ENCODE results near the gene GMNC. TPM values are rescaled to one million over a fixed set of nuclear protein-coding genes. Genes with fewer than 3 reads are reported as not detected.
"Not testable (repeated sequence)": the region's sequence is repeated elsewhere in the genome, so short reads cannot be mapped to it uniquely, and the experiment has no call there.

Gene GMNC, protein sequence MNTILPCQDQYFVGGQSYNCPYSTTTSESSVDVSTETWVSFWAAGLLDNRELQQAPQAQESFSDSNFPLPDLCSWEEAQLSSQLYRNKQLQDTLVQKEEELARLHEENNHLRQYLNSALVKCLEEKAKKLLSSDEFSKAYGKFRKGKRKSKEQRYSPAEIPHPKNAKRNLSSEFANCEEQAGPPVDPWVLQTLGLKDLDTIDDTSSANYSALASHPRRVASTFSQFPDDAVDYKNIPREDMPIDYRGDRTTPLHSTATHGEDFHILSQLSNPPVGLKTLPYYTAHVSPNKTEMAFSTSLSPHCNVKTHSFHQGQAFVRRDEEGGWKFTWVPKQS
- not detected for total RNA-seq

DNA sequence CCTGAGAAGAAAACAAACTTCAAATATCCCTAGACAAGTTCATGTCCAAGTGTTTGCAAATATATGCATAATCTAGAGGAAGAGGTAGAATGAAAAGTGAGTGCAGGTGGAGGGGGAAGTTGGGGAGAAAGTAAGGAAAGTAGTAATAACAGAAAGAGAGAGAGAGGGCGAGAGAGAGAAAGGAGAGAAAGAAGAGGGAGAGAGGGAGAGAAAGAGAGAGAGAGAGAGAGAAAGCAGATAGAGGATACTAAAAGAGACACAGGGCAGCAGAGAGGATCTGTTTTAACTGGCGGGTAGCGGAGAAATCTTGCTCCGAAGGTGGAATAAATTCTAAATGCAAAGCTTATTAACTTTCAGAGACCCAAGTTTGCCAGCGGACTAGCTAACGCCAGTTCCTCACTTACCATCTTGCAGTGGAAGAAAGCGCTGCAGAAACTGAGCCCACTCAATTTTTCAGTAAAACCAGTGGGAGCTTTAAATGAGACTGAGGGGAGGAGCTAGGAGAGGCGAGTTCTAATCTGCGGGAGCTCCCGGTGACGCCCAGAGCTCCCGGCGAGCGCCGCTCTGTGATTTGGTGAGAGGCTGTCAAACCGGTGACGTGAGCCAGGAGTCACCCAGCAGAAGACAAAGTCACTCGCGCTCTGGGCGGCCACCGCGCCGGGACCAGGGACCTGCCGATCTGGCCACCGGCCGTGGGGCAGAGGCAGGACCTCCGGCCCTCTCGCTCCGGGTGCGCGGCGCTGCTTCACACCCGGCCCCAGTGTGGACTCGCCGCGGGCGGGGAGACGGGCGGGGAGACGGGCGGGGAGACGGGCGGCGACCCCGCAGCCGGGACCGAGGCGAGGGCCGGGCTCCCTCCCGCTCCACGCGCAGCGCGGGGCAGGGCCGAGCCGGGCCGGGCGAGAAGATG is at the start of gene GMNC:
Gene GMNC, minus strand, starts transcription at position 486 of the 910 bp plus-strand sequence. Its CDS starts 79 bp downstream, at position 407.
- CTCF ChIA-PET = no interaction called here
- POLR2A ChIA-PET = no interaction called here

DNA sequence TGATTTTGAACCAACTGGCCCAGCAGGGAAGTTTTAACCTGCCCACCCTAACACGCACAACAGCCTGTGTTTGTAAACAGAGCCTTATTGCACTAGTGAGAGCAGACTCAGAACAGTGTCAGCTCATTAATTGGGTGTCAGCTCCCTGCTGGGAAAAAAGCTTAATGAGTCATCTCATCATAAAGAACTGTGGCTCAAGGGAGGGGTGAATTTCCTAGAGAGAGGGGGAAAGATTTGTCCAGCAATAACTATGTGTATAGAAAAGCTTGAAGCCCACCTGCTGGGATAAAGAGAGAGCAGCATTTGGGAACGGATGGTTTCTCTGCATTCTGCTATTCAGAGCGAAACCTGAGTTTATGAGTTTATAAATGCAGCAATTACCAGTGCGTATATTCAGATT is 48.9 kb upstream of the GMNC start:
- CTCF ChIA-PET = no interaction called here
- POLR2A ChIA-PET = no interaction called here

DNA sequence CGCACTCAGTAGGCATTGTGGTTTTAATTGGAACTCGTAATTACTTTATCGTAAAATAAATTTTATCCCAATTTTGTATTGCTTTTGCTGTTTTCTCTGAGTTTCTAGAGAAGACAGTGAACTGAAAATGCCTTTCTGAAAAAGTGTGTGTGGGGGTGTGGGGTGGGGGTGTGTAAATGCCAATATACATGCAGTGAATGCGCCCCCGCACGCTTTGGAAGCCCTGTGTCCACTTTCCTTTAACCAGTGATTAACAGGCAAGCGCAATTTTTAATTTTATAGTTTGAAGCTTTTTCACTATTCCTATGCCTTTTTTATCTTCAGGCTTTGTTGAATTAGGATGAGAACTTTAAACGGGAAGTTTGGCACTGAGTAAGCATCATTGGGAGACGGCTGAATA is 47.4 kb upstream of the GMNC start:
- ChIA-PET POLR2A (no interaction called here), CTCF (no interaction called here)

DNA sequence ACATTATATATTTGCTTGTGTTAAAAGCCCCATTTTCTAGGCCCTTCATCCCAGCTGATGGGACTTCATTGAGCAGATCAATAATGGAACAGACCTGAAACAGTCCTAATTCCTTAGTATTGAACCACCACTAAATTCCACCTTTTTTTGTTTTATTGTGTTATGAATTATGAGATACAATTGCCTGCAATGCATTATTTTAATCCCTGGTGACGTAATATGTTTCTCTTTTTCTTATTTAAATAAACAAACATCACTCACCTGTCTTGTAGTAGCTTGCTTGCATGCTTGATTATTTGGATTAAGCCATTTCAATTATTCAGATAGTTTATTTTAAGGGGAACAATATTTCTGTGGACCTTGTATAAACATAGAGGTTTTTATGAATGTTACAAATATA is 40.7 kb upstream of the GMNC start:
- CTCF ChIA-PET = no interaction called here

GRCh38 chr3:190902292-190902691 is 39.8 kb upstream of the GMNC start:
- CTCF ChIA-PET = no interaction called here
- POLR2A ChIA-PET = no interaction called here

More for the DNA sequence above, 40.7 kb upstream of the GMNC start:
- POLR2A ChIA-PET = no interaction called here

DNA sequence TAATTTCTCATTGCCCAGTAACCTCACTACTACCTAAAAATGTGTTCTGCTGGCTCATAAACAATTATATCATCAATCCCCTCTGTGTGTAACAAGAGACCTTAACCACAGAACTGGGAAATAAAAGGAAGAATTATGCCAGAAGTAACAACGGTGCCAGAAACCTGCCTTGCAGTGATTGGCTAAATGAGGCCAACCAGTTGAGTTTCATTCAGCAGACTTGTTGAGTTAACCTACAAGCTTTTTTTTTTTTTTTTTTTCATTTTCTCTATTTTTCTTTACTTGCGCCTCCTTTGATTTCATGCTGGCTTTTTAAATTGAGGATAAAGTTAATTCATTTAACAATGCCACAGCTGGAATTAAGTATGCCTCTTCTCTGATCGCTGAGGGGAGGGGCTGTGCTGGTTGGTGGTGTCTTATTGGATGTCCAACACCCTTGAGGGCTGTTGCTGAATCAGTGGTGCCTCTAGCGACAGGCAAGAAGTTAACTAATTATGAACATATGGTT is 30.0 kb upstream of the GMNC start:
- POLR2A ChIA-PET = no interaction called here

GRCh38 chr3:190886945-190887344 is 24.5 kb upstream of the GMNC start:
- POLR2A ChIA-PET = no interaction called here
- CTCF ChIA-PET = no interaction called here

More for the DNA sequence above, 30.0 kb upstream of the GMNC start:
- CTCF ChIA-PET = no interaction called here

- CTCF ChIA-PET = no interaction called here
- POLR2A ChIA-PET = no interaction called here
Measured at GRCh38 chr3:190883973-190884832, 21.7 kb upstream of the GMNC start.

- ChIA-PET POLR2A (no interaction called here), CTCF (no interaction called here)
Measured at GRCh38 chr3:190883141-190883540, 20.6 kb upstream of the GMNC start.

- POLR2A ChIA-PET = no interaction called here
- CTCF ChIA-PET = no interaction called here
Measured at GRCh38 chr3:190877925-190878324, 15.4 kb upstream of the GMNC start.

- CTCF ChIA-PET, POLR2A ChIA-PET: not testable (repeated sequence)
Measured at GRCh38 chr3:190876433-190876832, 13.9 kb upstream of the GMNC start.

DNA sequence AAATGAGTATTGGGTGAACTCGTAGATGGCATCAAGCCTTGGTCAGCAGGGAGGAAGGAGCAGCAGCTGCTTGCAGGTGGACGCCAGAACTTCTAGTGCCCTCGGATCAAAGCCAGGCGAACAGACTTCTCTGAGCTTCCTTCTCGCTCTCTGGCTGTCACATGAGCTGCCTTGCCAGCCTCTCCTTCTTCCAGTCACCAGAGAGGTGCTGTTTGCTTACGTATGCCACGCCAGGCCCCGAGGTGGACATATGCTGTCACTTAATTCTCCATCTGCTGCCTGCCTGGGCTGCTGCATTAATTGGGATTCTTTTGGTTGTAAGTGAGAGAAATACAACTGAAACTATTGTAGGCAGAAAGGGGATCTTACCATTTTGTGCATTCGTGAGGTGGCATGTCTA is 12.6 kb upstream of the GMNC start:
- POLR2A ChIA-PET, CTCF ChIA-PET: not testable (repeated sequence)

- ChIA-PET POLR2A (no interaction called here), CTCF (no interaction called here)
Measured at GRCh38 chr3:190870127-190870526, 7.6 kb upstream of the GMNC start.

DNA sequence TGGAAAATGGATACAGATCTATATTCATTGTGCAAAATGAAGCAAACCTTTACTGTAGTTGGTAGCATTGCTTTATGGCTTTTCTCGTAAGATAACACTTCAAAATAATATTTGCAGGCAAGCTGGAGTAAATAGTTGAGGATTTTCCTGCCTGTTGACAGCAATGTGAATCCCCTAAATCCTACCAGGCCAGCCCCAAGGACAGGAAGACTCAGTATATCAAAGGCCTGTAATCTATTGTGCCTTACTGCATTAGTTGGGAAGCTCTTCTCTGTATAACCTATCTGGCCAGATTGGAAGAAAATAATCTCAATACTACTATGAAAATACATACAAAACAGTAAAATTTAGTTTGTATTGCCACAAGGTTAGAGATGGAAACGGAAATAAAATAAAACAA is 4.6 kb upstream of the GMNC start:
- ChIA-PET CTCF (no interaction called here), POLR2A (no interaction called here)

DNA sequence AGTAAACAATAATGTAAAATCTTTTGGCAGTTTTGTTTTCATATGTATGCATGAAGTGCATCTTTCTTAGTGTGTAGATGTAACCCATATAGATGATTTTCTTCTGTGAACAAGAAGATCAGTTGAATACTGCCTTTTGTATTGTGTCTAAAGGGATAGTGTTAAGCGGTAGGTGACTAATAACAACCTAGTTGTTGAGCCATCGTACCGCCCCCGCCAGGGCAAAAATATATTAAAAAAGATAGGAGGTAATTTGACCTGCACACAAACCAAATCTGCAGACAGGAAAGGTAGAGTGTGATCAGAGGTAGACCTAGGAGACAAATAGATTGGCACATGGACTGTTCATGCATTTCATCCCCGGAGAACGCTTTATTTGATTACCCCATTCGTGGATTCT is 3.3 kb upstream of the GMNC start:
- CTCF ChIA-PET = no interaction called here
- POLR2A ChIA-PET = no interaction called here

- CTCF ChIA-PET = no interaction called here
- POLR2A ChIA-PET = no interaction called here
Measured at GRCh38 chr3:190865419-190865818, 2.9 kb upstream of the GMNC start.

DNA sequence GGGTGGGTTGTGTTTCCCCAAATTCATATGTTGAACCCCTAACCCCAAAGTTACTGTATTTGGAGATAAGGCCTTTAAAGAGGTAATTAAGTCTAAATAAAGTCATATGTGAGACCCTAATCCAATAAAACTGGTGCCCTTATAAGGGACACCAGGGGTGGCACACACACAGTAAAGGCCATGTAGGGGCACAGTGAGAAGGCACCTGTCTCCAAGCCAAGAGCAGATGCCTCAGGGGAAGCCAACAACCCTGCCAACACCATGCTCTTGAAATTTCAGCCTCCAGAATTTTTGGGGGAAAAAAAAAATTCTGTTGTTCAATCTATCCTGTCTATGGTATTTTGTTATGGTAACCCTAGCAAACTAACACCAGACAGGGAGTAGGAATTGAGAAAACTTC is 1.5 kb upstream of the GMNC start:
- ChIA-PET CTCF (no interaction called here), POLR2A (no interaction called here)

DNA sequence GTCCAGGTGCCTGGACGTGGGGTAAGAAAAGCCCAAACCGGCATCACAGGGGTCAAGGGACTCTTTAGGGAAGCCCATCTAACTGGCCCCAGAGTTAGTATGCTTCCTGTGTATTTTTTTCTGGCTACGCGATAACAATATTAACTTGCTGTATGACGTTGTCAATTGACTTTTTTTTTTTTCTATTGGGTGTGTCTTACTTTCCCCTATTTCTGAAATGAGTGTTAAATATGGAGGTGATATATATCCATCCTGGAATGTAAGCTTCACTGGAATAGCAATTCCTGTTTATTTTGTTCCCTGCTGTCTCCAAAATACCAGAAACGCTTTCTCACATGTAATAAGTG is 598 bp upstream of the GMNC start:
- CTCF ChIA-PET = no interaction called here

GRCh38 chr3:190860521-190860920 is 2.0 kb downstream of the GMNC start:
- CTCF ChIA-PET = no interaction called here
- POLR2A ChIA-PET = no interaction called here

More for the DNA sequence above, 598 bp upstream of the GMNC start:
- POLR2A ChIA-PET = no interaction called here

DNA sequence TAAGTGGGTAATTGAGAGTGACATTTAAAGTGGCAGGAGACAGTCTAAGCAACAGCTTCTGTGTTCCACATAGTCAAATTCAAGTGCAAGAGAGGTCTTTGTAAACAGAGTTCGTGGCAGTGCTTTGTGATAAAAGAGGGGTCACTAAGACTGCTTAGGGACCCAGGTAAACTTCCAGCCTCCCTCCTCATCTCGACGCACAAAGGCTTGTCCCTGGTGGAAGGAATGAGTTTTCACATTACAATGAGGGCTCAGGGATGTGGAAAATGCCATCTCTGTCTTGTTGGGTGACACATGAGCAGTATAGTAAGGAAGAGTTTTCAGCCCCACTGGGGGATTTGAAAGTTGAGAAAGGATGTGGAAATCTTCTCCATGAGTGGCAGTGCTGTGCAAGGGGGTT is 7.3 kb downstream of the GMNC start:
- POLR2A ChIA-PET = no interaction called here
- CTCF ChIA-PET = no interaction called here

- POLR2A ChIA-PET = no interaction called here
- CTCF ChIA-PET = no interaction called here
Measured at GRCh38 chr3:190854062-190854461, 8.4 kb downstream of the GMNC start.

Measured in activated CD8-positive, alpha-beta memory T cell treated with anti-CD3 and anti-CD28 coated beads for 36 hours (primary cell).